ENCODE results near the gene ALK.

The ALK gene

DNA sequence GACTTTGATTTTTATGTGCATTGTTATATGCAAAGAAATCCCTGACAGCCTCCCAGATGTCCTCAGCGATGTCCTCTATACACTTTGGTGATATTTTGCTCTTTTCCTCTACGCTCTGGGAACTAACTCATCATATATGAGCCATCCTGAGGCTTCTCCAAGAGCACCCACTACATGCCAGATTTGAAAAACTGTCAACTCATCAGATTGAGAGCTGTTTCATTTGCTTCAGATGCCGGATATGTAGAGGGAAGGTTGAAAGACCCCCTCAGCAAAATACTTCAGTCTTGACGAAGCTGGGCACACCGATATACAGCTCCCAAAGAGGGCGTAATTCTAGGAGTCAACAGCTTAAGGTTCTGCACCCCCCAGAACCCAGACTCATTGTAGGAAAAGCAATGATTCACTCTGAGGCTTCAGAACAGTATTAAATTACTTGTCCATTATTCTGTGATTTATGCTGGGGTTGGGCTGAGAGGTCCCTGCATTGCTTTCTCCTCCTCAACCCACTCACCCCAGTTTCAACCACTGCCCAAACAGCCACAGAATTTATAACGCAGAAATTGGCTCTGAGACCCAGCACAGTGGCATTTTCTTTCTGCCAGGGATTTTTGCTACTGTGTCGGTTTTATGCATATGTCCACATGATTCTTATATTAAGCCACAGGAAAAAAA is 341.8 kb downstream of the ALK start:
- Histone ChIP-seq H3K4me2 (no peak overlapping the region), H3K27me3 (ENCODE audit: insufficient read depth, low read depth) (no peaks in the 10 kb centered on the region), H3K27ac (no peak overlapping the region), H3K9ac (no peak overlapping the region), H4K20me1 (ENCODE audit: insufficient read depth) (no peaks in the 10 kb centered on the region), H3K36me3 (ENCODE audit: insufficient read depth) (no peaks in the 10 kb centered on the region), H3K4me1 (ENCODE audit: low read depth, poor library complexity, severe bottlenecking) (no peaks in the 10 kb centered on the region), H3K79me2 (ENCODE audit: insufficient read depth, low read depth) (no peaks in the 10 kb centered on the region), H3K4me3 (IDR thresholded peaks at IDR 0.05; ENCODE audit: insufficient read depth, low read depth, low read length) (no peak overlapping the region), H2AFZ (ENCODE audit: low read depth) (no peak overlapping the region)
- TF ChIP-seq, protein P1, sequence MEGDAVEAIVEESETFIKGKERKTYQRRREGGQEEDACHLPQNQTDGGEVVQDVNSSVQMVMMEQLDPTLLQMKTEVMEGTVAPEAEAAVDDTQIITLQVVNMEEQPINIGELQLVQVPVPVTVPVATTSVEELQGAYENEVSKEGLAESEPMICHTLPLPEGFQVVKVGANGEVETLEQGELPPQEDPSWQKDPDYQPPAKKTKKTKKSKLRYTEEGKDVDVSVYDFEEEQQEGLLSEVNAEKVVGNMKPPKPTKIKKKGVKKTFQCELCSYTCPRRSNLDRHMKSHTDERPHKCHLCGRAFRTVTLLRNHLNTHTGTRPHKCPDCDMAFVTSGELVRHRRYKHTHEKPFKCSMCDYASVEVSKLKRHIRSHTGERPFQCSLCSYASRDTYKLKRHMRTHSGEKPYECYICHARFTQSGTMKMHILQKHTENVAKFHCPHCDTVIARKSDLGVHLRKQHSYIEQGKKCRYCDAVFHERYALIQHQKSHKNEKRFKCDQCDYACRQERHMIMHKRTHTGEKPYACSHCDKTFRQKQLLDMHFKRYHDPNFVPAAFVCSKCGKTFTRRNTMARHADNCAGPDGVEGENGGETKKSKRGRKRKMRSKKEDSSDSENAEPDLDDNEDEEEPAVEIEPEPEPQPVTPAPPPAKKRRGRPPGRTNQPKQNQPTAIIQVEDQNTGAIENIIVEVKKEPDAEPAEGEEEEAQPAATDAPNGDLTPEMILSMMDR (conservative IDR thresholded peaks at IDR 0.05; ENCODE audit: low read depth, low read length): no peak

DNA sequence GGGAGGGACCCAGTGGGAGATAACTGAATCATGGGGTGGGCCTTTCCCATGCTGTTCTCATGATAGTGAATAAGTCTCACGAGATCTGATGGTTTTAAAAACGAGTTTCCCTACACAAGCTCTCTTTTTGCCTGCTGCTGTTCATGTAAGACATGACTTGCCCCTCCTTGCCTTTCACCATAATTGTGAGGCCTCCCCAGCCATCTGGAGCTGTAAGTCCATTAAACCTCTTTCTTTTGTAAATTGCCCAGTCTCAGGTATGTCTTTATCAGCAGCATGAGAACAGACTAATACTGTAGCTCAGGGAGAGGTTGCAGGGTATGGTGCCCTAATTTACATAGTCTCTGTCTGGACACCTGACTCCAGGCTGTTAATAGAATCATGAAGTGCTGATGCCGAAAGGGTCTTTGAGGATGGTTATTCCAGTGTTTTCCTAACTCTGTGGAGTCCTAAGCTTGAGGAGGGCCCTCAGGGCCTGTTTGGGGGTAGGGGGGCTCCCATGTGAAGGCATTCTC is 343.2 kb downstream of the ALK start:
- Histone ChIP-seq H3K27ac (no peak overlapping the region), H3K4me1 (ENCODE audit: low read depth, poor library complexity, severe bottlenecking) (no peaks in the 10 kb centered on the region), H3K36me3 (ENCODE audit: insufficient read depth) (no peaks in the 10 kb centered on the region), H3K4me2 (no peak overlapping the region), H3K9ac (no peak overlapping the region), H3K79me2 (ENCODE audit: insufficient read depth, low read depth) (no peaks in the 10 kb centered on the region), H4K20me1 (ENCODE audit: insufficient read depth) (no peaks in the 10 kb centered on the region), H3K4me3 (IDR thresholded peaks at IDR 0.05; ENCODE audit: insufficient read depth, low read depth, low read length) (no peak overlapping the region), H3K27me3 (ENCODE audit: insufficient read depth, low read depth) (no peaks in the 10 kb centered on the region), H2AFZ (ENCODE audit: low read depth) (no peak overlapping the region)
- TF ChIP-seq, protein P1 (conservative IDR thresholded peaks at IDR 0.05; ENCODE audit: low read depth, low read length): no peak

GRCh38 chr2:29576231-29576630 is 345.2 kb downstream of the ALK start:
- Histone ChIP-seq H3K4me2 (no peak overlapping the region), H3K4me1 (ENCODE audit: low read depth, poor library complexity, severe bottlenecking) (no peaks in the 10 kb centered on the region), H3K27ac (no peak overlapping the region), H2AFZ (ENCODE audit: low read depth) (no peak overlapping the region), H3K27me3 (ENCODE audit: insufficient read depth, low read depth) (no peaks in the 10 kb centered on the region), H4K20me1 (ENCODE audit: insufficient read depth) (no peaks in the 10 kb centered on the region), H3K9ac (no peak overlapping the region), H3K36me3 (ENCODE audit: insufficient read depth) (no peaks in the 10 kb centered on the region), H3K79me2 (ENCODE audit: insufficient read depth, low read depth) (no peaks in the 10 kb centered on the region), H3K4me3 (IDR thresholded peaks at IDR 0.05; ENCODE audit: insufficient read depth, low read depth, low read length) (no peak overlapping the region)
- TF ChIP-seq, protein P1 (conservative IDR thresholded peaks at IDR 0.05; ENCODE audit: low read depth, low read length): no peak

DNA sequence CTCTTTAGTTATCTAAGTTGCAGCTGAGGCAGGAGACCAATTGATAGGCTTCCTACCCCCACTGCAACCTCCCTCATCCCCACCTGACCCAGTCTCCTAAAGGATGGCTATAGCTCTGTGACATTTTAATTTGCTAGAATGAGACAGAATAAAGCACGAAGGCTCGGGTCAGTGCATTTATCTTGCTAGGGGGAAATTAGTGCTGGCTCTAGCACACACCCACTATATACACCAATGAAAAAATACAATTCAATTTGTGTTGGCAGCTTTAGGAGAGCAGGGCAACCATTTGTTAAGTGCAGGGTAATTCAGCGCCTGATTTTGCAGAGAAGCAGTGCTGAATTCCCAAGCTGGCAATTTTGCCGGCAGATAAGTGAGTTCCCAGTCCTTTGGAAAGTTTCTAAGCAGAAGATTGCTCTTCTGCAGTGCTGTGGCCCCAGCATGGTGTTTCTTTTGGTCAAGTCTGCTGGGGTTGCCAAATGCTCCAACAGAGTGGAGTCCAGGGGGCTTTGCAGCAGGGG is 346.0 kb downstream of the ALK start:
- H3K27ac ChIP-seq: no peak overlapping the region
- no peak overlapping the region for H3K9ac ChIP-seq
- H3K36me3 ChIP-seq (ENCODE audit: insufficient read depth): no peaks in the 10 kb centered on the region
- no peak overlapping the region for H2AFZ ChIP-seq (ENCODE audit: low read depth)
- TF ChIP-seq, protein P1 (conservative IDR thresholded peaks at IDR 0.05; ENCODE audit: low read depth, low read length): no peak
- H4K20me1 ChIP-seq (ENCODE audit: insufficient read depth): no peaks in the 10 kb centered on the region
- no peaks in the 10 kb centered on the region for H3K4me1 ChIP-seq (ENCODE audit: low read depth, poor library complexity, severe bottlenecking)
- H3K4me3 ChIP-seq (IDR thresholded peaks at IDR 0.05; ENCODE audit: insufficient read depth, low read depth, low read length): no peak overlapping the region
- no peak overlapping the region for H3K4me2 ChIP-seq
- H3K27me3 ChIP-seq (ENCODE audit: insufficient read depth, low read depth): no peaks in the 10 kb centered on the region
- H3K79me2 ChIP-seq (ENCODE audit: insufficient read depth, low read depth): no peaks in the 10 kb centered on the region
